Astrocyte of the spinal cord (primary cell): ENCODE measurements around the gene UNC13C.

Experiments used
- DNase-seq: peaks from one replicate; pipeline ENCODE4 v3.0.0; 2011; ENCODE audit warnings: low read depth, low spot score
- H3K4me3 ChIP-seq: 2 replicates; pipeline ENCODE4 v1.5.1; 2011; ENCODE audit warnings: low read depth, mild to moderate bottlenecking, low read length, moderate library complexity
- CTCF ChIP-seq: IDR thresholded peaks from 2 replicates; pipeline ENCODE4 v1.5.1; 2012; ENCODE audit warnings: low read depth, mild to moderate bottlenecking, low read length, inconsistent platforms
- in situ Hi-C: cut with HindIII; loops from 2 replicates; pipeline ENCODE4 v1.10.0; 2017; ENCODE audit warnings: low sequenced_read_pairs

UNC13C gene

GRCh38 chr15:54227569-54227968 is 249.3 kb downstream of the UNC13C start:
- in situ Hi-C loops: no loop called here
- no peak for TF ChIP-seq CTCF
- H3K4me3 ChIP-seq: no peak overlapping the region
- no peak for DNase-seq

- in situ Hi-C loops: no loop called here
- no peak for TF ChIP-seq CTCF
- no peak for DNase-seq
- no peak overlapping the region for H3K4me3 ChIP-seq
Observed at GRCh38 chr15:54250326-54250725, 272.1 kb downstream of the UNC13C start.

DNA sequence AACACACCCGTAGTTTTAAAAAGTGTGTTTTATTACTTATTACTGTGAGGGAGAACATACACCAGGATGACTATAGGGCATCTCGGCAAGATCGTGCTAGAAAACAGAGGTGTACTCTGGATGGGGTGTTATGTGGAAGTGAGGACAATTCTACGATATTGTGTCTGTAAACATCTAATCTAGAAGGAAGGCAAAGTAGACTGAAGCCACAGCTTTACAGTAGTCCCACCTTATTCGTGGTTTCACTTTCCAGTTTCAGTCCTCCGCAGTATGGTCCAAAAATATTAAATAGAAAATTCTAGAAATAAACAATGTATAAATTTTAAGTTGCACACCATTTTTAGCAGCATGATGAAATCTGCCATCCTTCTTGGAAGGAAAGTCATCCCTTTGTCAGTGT is 277.9 kb downstream of the UNC13C start:
- DNase-seq: no peak
- in situ Hi-C loops: no loop called here
- no peak overlapping the region for H3K4me3 ChIP-seq
- TF ChIP-seq CTCF: no peak

- H3K4me3 ChIP-seq: no peak overlapping the region
- in situ Hi-C loops: no loop called here
- TF ChIP-seq CTCF: no peak
- no peak for DNase-seq
Observed at GRCh38 chr15:54273928-54274327, 295.7 kb downstream of the UNC13C start.

DNA sequence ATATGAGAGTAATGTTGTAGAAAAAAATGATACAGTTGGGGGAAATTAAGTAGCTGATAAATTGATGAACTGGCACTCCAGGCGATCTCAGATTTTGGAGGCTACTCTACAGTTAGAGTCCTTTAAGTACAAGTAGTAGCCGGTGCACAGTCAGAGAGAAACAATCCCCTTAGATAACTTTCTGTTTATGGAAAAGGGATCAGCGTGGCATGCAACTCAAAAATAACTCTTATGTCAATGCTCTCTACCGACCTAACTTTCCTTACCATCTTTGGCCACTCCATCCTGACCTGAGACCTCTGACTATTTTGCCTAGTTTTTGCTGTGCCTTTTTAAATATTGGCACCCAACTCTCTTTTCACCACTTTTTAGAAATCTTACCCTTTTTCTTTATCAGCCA is 299.6 kb downstream of the UNC13C start:
- H3K4me3 ChIP-seq: no peak overlapping the region
- in situ Hi-C loops: no loop called here
- DNase-seq: no peak
- TF ChIP-seq CTCF: no peak

GRCh38 chr15:54280726-54281125 is 302.5 kb downstream of the UNC13C start:
- no peak for TF ChIP-seq CTCF
- DNase-seq: no peak
- H3K4me3 ChIP-seq: no peak overlapping the region
- in situ Hi-C loops: no loop called here

- H3K4me3 ChIP-seq: no peak overlapping the region
- in situ Hi-C loops: no loop called here
- no peak for DNase-seq
- TF ChIP-seq CTCF: no peak
Observed at GRCh38 chr15:54282228-54282836, 304.1 kb downstream of the UNC13C start.
